GM06990 (cell line): Measurements from ENCODE around the gene CDK5RAP2.

Experiments
- DNase-seq: peaks from one replicate; pipeline ENCODE4 v3.0.0-alpha.2; 2011; ENCODE audit not compliant: insufficient read length; ENCODE audit errors: extremely low read depth
- H3K27me3 ChIP-seq: replicated peaks from 2 replicates; pipeline ENCODE4 v1.6.0; 2011; ENCODE audit warnings: low read length; ENCODE audit not compliant: control insufficient read depth, insufficient read depth
- H3K36me3 ChIP-seq: 2 replicates; pipeline ENCODE4 v1.5.1; 2011; ENCODE audit warnings: low read length; ENCODE audit not compliant: control insufficient read depth, insufficient read depth
- H3K4me3 ChIP-seq: replicated peaks from 2 replicates; pipeline ENCODE4 v1.5.1; 2011; ENCODE audit warnings: low read depth, mild to moderate bottlenecking, control low read depth, low read length
- TF ChIP-seq, protein P1 (sequence below): IDR thresholded peaks from 2 replicates; pipeline ENCODE4 v1.5.1; 2011; ENCODE audit warnings: low read length, control low read depth, mild to moderate bottlenecking, inconsistent platforms; ENCODE audit not compliant: insufficient read depth, poor library complexity, severe bottlenecking

The CDK5RAP2 gene

DNA sequence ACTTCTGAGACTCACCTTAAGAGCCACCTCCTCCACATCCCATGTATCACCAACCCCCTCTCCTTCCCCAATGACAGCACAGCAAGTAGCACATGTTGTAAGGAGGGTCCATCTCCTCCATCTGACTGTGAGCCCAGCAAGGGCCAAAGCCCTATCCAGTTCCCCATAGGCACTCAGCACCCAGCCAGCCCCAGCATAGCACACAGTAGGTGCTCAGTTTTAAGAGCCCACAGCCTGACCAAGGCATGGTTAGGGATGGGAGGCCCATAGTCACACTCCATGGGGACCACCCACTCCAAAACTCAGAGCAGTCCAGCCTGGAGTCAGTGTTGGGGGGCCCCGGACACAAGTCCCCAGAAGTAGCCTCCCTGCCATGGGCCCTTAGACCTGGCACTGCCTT is 205.7 kb downstream of the CDK5RAP2 start:
- Histone ChIP-seq H3K4me3 (no peak overlapping the region), H3K36me3 (no peaks in the 10 kb centered on the region), H3K27me3 (no peaks in the 10 kb centered on the region)
- no peak for DNase-seq
- TF ChIP-seq, protein P1, sequence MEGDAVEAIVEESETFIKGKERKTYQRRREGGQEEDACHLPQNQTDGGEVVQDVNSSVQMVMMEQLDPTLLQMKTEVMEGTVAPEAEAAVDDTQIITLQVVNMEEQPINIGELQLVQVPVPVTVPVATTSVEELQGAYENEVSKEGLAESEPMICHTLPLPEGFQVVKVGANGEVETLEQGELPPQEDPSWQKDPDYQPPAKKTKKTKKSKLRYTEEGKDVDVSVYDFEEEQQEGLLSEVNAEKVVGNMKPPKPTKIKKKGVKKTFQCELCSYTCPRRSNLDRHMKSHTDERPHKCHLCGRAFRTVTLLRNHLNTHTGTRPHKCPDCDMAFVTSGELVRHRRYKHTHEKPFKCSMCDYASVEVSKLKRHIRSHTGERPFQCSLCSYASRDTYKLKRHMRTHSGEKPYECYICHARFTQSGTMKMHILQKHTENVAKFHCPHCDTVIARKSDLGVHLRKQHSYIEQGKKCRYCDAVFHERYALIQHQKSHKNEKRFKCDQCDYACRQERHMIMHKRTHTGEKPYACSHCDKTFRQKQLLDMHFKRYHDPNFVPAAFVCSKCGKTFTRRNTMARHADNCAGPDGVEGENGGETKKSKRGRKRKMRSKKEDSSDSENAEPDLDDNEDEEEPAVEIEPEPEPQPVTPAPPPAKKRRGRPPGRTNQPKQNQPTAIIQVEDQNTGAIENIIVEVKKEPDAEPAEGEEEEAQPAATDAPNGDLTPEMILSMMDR = no peak

- DNase-seq = no peak
- Histone ChIP-seq H3K36me3 (no peaks in the 10 kb centered on the region), H3K4me3 (no peak overlapping the region), H3K27me3 (no peaks in the 10 kb centered on the region)
- TF ChIP-seq, protein P1 = no peak
Measured at GRCh38 chr9:120372040-120372439, 207.9 kb downstream of the CDK5RAP2 start.

- Histone ChIP-seq H3K4me3 (no peak overlapping the region), H3K36me3 (no peaks in the 10 kb centered on the region), H3K27me3 (no peaks in the 10 kb centered on the region)
- TF ChIP-seq, protein P1 = no peak
- no peak for DNase-seq
Measured at GRCh38 chr9:120369608-120370220, 210.3 kb downstream of the CDK5RAP2 start.

- no peak for DNase-seq
- Histone ChIP-seq H3K27me3 (no peaks in the 10 kb centered on the region), H3K36me3 (no peaks in the 10 kb centered on the region), H3K4me3 (no peak overlapping the region)
- TF ChIP-seq, protein P1 = no peak
Measured at GRCh38 chr9:120368799-120369198, 211.2 kb downstream of the CDK5RAP2 start.

DNA sequence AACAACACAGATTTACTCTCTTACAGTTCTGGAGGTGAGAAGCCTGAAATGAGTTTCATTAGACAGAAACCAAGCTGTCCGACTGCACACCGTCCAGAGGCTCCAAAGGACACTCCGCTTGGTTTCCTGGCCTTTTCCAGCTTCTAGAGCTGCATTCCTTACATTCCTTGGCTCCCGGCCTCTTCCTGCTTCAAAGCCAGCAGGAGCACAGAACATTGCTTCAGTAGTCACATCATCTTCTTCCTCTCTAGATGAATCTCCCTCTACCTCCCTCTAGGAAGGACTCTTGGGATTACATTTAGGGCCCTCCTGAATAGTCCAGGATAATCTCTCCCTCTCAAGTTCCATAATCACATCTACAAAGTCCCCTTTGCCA is 213.3 kb downstream of the CDK5RAP2 start:
- H3K36me3 ChIP-seq = no peaks in the 10 kb centered on the region
- H3K4me3 ChIP-seq = no peak overlapping the region
- TF ChIP-seq, protein P1 = no peak
- no peak for DNase-seq
- no peaks in the 10 kb centered on the region for H3K27me3 ChIP-seq

- TF ChIP-seq, protein P1 = no peak
- H3K4me3 ChIP-seq = no peak overlapping the region
- no peaks in the 10 kb centered on the region for H3K36me3 ChIP-seq
- DNase-seq = no peak
- H3K27me3 ChIP-seq = no peaks in the 10 kb centered on the region
Measured at GRCh38 chr9:120365386-120365785, 214.6 kb downstream of the CDK5RAP2 start.
